Measurements from ENCODE around the gene MMP8. TPM values are rescaled to one million over a fixed set of nuclear protein-coding genes. Genes with fewer than 3 reads are reported as not detected.
"Not testable (repeated sequence)": the region's sequence is repeated elsewhere in the genome, so short reads cannot be mapped to it uniquely, and the experiment has no call there.

The MMP8 gene, protein sequence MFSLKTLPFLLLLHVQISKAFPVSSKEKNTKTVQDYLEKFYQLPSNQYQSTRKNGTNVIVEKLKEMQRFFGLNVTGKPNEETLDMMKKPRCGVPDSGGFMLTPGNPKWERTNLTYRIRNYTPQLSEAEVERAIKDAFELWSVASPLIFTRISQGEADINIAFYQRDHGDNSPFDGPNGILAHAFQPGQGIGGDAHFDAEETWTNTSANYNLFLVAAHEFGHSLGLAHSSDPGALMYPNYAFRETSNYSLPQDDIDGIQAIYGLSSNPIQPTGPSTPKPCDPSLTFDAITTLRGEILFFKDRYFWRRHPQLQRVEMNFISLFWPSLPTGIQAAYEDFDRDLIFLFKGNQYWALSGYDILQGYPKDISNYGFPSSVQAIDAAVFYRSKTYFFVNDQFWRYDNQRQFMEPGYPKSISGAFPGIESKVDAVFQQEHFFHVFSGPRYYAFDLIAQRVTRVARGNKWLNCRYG
- not detected for total RNA-seq

DNA sequence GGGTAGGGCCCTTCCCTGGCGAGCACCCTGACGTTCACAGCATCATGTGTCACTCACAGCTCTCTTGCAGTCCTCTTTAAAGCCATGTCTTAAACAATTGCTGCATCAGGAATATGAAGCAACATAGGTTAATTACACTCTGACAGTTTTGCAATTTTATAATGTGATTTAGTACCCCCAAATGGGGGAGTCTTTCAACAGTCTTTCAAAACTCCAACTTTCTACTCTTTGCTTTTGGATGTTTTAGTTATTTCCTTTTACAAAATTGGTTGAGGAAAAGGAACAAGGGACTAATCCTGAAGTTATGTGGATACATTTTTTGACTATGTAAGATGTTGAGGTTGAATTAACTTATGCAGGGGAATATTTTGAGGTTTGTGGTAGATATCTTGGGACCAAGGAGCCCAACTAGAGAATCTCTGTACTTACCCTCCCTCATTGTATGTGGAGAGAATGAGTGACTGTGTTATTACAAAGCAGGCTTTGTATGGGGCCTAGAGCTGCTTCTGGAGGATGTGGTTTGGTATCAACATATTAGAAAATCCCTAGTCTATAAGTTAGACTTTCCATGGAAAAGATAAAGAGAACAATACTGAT lies at the start of gene MMP8:
MMP8 (minus strand) TSS at position 51 of the 597 bp plus-strand sequence. CDS start 99 bp downstream, outside the sequence.
- Mint-ChIP-seq H3K36me3 (no peaks in the 10 kb centered on the region), H3K27ac (no peak within 1 kb of the TSS), H3K9me3 (peaks cover 0 to 3% of the 10 kb centered on the region in 2 donors)
- DNase-seq (ENCODE audit: low spot score in 2 of 2) = no peak
- ATAC-seq = no peak

DNA sequence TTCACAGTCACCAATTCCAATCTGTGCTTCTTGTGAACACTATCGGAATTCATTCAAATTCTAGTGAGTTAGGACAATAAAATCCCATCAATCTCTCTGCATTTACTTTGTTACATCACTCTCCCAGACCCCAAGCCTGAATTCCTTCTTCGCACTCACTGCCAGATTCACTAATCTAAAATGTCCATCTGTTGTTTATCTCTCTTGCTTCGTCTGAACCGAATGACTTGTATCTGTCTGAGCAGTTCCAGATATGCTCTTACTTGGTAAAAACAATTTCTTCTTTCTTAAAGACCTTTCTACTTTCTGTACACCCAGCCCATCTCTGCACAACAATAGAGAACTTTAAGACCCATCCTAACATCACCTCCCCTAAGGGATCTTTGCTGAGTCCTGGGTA lies 48.6 kb upstream of the MMP8 start:
- no peak for ATAC-seq
- DNase-seq (ENCODE audit: low spot score in 2 of 2) = no peak
- no peaks in the 10 kb centered on the region for H3K9me3 Mint-ChIP-seq
- H3K36me3 Mint-ChIP-seq = no peaks in the 10 kb centered on the region
- H3K27ac Mint-ChIP-seq = no peak overlapping the region

DNA sequence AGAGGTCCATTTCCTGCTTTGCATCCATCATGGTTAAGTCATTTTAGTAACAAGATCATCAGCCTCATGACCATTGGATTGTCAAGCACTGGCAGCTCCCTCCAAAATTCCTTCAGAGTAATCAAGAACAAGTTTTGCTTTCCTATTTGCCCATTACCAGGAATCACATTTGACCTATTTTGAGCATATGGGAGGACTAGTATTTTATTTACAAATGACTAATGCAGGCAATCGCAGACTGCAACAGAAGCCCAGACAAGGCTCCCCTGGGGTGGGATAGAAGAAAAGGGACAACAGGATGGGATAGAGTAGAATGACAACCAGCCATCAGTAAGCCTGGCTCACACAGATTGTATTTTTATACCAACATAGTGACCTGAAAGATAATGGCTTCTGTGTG lies 46.6 kb upstream of the MMP8 start:
- no peak for DNase-seq (ENCODE audit: low spot score in 2 of 2)
- H3K9me3 Mint-ChIP-seq = no peaks in the 10 kb centered on the region
- no peak overlapping the region for H3K27ac Mint-ChIP-seq
- H3K36me3 Mint-ChIP-seq = no peaks in the 10 kb centered on the region
- ATAC-seq = no peak

DNA sequence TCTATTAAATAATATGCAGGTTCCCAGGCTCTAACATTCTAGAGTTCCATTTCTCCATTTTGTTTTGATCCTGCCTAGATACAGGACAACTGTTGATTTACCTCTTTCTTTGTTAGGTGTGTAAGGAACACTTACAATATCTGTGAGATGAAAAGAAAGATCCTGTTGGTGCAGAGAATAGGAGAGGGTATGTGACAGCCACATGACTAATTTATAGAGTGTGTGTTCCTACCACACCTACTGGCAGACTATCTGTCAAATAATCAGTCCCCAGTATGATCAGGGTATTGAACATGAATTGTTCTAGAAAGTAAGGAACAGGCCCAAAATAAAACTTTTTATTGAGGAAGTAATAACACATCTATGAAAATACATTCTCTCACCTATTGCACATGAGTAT lies 45.4 kb upstream of the MMP8 start:
- DNase-seq (ENCODE audit: low spot score in 2 of 2) (no peak), ATAC-seq (no peak)
- Mint-ChIP-seq H3K27ac (no peak overlapping the region), H3K9me3 (no peaks in the 10 kb centered on the region), H3K36me3 (no peaks in the 10 kb centered on the region)

DNA sequence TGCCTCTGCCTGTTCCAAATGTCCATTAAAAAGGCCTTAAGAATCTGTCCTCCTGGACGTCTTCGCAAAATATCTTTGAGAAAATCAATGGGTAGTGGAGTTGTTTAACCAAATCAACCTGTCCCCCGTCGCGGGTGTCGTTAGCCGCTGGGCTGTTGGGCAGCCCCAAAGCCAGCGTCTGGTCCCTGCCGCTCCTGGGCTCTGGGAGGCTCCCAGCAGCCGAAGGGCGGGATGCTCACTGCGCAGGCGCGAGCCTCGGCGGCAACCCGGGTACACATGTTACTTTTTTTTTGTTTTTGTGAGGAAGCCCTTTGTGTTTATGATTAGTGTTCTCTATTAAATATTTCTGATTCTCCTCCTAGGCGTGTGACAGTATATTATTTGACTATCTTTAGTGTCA lies 43.0 kb upstream of the MMP8 start:
- DNase-seq (ENCODE audit: low spot score in 2 of 2) = no peak
- ATAC-seq = no peak
- Mint-ChIP-seq H3K9me3 (peaks cover 0 to 4% of the 10 kb centered on the region in 2 donors), H3K36me3 (no peaks in the 10 kb centered on the region), H3K27ac (no peak overlapping the region)

DNA sequence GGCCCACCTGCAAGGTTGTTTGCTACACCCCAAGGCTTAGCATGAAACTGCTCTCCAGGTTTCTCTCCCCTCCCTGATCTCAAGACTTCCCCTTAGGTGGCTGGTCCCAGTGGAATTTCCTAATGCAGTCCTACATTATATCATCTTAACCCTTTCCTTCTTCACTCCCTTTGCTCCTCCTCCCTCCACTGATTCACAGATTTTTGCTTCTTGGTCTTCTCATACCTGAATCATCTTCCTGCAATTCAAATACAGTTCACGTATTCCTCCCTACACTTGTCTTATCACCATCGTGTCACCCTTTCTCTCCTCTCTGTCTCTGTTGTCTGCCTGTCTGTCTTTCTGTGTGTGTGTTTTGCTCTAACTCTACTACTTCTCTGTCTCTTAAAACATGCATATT lies 38.7 kb upstream of the MMP8 start:
- DNase-seq (ENCODE audit: low spot score in 2 of 2) (no peak), ATAC-seq (no peak)
- no peaks in the 10 kb centered on the region for H3K36me3 Mint-ChIP-seq
- H3K9me3 Mint-ChIP-seq = peaks cover 0 to 4% of the 10 kb centered on the region in 2 donors
- no peak overlapping the region for H3K27ac Mint-ChIP-seq

DNA sequence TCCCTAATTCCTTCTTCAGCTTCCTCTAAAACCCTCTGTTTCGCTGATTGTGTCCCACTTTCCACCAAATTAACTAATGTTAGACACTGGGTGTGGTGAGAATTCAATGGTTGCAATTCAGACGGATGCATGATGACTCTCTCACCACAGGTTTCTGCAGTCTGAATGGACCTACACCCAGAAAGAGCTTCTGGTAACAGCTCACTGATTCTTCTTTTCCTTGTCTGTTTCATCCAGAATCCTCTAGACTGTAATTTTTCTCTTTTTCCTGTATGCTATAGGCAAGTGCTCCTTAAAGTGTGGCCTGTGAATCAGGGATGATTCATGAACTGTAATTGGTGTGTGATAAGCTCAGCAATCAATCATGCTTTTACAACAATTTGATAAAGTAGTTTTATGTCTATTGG lies 37.6 kb upstream of the MMP8 start:
- peak in 1 of 2 donors; percentile 42 for ATAC-seq
- peaks cover 0 to 4% of the 10 kb centered on the region in 2 donors for H3K9me3 Mint-ChIP-seq
- H3K27ac Mint-ChIP-seq = no peak overlapping the region
- no peaks in the 10 kb centered on the region for H3K36me3 Mint-ChIP-seq
- no peak for DNase-seq (ENCODE audit: low spot score in 2 of 2)

DNA sequence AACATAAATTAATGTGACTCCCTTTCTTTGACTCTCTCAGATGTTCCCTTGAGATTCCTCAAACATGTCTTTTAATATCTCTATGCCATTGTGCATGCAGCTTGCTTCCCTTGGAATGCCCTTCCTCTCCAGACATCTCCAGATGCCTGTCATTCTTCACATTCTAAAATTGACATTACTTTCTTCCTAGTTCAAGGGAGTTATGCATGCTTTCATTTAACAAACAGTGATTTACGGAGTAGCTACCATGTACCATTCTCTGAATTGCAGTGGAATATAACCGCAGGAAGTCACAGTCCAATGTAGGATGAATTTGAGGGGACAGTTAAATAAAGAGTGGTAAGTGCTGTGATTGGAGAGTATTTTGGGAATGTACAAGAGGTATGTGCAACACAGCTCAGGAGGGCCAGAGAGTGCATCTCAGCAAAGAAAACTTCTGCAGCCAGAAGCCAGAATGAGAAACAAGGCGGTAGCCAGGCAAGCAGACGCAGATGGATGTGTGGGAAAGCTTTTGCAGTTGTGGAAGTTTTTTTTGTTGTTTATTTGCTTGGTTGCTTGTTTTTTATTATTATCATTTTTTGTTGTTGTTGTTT lies 37.0 kb upstream of the MMP8 start:
- ATAC-seq = no peak
- Mint-ChIP-seq H3K36me3 (no peaks in the 10 kb centered on the region), H3K27ac (no peak overlapping the region), H3K9me3 (peaks cover 0 to 4% of the 10 kb centered on the region in 2 donors)
- no peak for DNase-seq (ENCODE audit: low spot score in 2 of 2)

DNA sequence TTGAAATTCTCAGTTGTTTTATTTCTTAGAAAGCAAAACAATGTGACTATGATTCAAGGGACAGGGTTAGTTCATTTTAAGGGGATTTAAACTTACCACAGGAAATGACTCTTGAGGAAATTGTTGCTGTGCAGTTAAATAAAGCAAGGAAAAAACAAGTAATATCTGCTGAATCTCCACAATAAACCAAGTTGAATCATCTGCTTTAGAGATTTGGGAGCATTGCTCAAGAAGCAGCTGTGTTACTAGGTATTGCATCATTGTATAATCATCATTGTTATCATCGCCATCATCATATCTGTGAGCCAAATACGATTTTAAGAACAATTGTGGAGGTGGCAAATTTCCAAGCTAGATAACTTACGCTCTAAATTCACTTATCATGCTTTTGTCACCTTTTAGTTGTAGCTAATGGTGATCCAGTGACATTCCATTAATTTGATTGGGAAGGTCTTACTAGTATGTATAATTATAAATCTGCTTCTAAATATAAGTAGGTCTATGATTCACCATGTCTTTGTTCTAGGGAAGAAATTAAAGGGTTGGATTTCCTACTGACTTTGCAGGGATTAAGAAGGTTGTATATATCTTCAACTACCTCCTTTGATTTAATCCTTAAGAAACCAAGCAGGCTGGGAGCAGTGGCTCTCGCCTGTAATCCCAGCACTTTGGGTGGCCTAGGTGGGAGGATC lies 35.7 kb upstream of the MMP8 start:
- ATAC-seq = peak; percentile 14 to 80
- H3K9me3 Mint-ChIP-seq = peaks cover 0 to 4% of the 10 kb centered on the region in 2 donors
- H3K36me3 Mint-ChIP-seq = no peaks in the 10 kb centered on the region
- DNase-seq (ENCODE audit: low spot score in 2 of 2) = no peak
- no peak overlapping the region for H3K27ac Mint-ChIP-seq

DNA sequence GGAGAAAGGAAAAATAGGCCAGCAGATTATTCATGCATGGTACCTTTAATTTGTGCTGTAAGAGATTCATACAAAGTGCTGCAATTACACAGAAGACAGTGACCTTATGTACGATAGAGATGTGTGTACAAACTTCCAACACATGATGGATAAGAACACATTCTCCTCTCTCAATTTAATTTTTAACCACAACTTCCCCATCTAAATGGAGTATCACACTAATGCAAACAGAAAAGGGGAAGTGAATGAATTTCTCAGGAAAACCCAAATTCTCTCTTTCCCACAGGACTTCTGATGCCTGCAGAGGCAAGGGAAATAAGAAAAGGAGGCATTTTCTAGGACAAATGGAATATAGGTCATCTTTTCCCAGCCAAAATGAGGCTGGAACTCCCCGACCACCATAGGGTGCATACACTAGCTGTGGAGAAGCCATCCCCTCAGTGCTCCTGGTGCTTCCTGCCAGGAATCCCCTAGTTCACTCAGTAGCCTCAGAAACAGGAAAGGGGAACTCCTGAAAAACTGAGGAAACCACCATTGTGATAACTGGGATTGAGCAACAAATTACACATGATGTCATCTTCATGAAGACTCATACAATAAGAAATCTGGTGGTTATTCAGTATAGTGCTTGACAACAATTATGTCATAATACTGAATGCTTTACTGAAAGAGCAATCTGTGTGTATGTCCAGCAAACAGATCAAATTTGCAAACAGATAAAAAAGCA lies 33.2 kb upstream of the MMP8 start:
- Mint-ChIP-seq H3K9me3 (no peaks in the 10 kb centered on the region), H3K27ac (no peak overlapping the region), H3K36me3 (no peaks in the 10 kb centered on the region)
- ATAC-seq (no peak), DNase-seq (ENCODE audit: low spot score in 2 of 2) (no peak)

DNA sequence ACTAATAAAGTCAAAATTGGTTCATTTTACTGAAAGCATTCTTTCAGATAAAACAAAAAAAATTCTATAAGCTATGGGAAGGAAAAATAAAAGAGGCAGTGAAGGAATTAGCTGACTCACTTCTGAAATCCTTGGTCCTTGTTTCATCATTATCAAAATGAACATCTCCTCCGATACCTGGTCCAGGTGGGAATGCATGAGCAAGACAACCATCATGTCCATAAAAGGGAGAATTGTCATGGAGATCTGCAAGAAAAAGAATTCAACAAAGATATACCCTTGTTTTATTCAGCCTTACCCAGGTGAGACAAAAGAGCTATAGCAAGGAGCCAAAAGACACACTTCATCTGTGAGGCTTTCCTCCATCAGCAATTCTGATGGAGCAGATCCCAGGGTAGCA lies 28.5 kb upstream of the MMP8 start:
- H3K36me3 Mint-ChIP-seq = no peaks in the 10 kb centered on the region
- peaks cover 5 to 10% of the 10 kb centered on the region in 2 donors for H3K9me3 Mint-ChIP-seq
- no peak overlapping the region for H3K27ac Mint-ChIP-seq
- ATAC-seq (no peak), DNase-seq (ENCODE audit: low spot score in 2 of 2) (no peak)

DNA sequence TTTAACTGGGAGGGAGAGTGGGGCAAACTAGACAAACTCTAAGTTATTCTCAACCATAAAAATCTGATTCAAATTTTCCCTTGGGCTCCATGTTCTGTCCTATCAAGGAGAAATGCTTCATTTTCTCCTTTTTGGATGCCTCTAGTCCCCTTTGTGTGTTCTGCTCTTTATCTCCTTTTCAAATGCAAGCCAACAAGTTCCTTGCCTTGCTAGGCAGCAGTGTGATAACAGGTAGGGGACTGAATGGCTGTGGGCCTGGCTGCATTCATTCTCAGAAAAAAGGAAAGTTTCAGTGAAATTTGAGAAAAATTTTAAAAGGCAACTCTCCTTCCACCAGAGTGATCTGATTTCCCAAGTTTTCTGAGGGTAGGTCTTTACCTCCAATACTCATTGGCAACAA lies 26.9 kb upstream of the MMP8 start:
- Mint-ChIP-seq H3K27ac (no peak overlapping the region), H3K36me3 (peaks cover 6% of the 10 kb centered on the region in 2 donors), H3K9me3 (peaks cover 11 to 15% of the 10 kb centered on the region in 2 donors)
- no peak for DNase-seq (ENCODE audit: low spot score in 2 of 2)
- ATAC-seq = no peak

DNA sequence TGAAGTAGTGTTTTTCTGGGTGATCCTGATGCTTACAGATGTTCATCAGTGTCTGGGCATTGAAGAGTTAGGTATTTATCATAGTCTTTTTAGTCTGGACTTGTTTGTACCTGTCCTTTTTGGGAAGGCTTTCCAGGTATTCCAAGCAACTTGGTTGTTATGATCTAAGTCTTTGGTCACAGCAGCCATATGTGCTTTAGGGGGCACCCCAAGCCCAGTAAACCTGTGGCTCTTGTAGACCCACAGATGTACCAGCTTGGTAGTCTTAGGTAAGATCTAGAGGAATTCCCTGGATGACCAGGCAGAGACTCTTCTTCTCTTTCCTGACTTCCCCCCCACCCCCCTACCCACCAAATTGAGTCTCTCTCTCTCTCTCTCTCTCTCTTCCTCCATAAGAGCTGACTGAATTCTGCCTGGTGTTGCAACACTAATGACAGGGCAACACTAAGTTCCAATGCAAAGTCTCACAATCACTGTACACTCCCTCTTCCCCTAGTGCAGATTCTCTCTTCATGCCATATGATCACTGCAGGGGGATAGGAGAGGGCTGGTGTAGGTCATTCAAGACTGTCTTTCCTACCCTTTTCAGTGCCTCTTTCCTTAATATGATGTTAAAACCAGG lies 24.5 kb upstream of the MMP8 start:
- DNase-seq (ENCODE audit: low spot score in 2 of 2) = no peak
- no peak for ATAC-seq

DNA sequence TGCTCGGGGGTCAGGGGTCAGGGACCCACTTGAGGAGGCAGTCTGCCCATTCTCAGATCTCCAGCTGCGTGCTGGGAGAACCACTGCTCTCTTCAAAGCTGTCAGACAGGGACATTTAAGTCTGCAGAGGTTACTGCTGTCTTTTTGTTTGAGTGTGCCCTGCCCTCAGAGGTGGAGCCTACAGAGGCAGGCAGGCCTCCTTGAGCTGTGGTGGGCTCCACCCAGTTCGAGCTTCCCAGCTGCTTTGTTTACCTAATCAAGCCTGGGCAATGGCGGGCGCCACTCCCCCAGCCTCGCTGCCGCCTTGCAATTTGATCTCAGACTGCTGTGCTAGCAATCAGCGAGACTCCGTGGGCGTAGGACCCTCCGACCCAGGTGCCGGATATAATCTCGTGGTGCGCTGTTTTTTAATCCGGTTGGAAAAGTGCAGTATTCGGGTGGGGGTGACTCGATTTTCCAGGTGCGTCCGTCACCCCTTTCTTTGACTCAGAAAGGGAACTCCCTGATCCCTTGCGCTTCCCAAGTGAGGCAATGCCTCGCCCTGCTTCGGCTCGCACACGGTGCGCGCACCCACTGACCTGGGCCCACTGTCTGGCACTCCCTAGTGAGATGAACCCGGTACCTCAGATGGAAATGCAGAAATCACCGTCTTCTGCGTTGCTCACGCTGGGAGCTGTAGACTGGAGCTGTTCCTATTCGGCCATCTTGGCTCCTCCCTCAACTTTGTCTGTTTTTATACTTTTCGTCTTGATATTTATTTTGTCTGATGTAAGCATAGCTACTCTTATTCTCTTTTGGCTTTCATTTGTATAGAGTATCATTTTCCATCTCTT lies 22.2 kb upstream of the MMP8 start:
- not testable (repeated sequence) for ATAC-seq; H3K27ac Mint-ChIP-seq; DNase-seq (ENCODE audit: low spot score in 2 of 2); H3K36me3 Mint-ChIP-seq
- H3K9me3 Mint-ChIP-seq = peaks cover 15 to 18% of the 10 kb centered on the region in 2 donors

More for the DNA sequence above, 24.5 kb upstream of the MMP8 start:
- no peak overlapping the region for H3K27ac Mint-ChIP-seq
- peaks cover 6 to 10% of the 10 kb centered on the region in 2 donors for H3K36me3 Mint-ChIP-seq
- H3K9me3 Mint-ChIP-seq = peaks cover 15 to 18% of the 10 kb centered on the region in 2 donors

DNA sequence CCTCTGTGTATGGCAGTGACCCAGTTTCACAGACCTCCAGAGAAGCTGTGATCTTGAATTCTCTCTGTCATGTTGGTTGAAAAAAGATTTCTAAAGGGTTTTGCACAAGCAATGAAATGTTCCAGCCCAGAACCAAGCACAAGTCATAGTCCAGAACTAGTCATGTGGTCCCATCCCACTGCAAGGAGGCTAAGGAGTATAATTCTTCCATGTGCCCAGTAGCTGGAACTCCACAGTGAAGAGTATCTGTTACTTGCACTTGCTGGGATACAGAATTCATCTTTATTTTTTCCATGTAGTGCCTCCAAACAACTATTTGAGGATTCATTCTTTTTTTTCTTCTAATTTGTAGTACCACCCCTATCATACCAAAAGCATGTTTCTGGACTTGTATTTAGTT lies 9.9 kb upstream of the MMP8 start:
- no peak overlapping the region for H3K27ac Mint-ChIP-seq
- DNase-seq (ENCODE audit: low spot score in 2 of 2) (no peak), ATAC-seq (no peak)
- H3K9me3 Mint-ChIP-seq = no peaks in the 10 kb centered on the region
- H3K36me3 Mint-ChIP-seq = no peaks in the 10 kb centered on the region
